Right lobe of liver (tissue), 6 donors: ENCODE data around the gene OR51B4. TPM values are rescaled to one million over a fixed set of nuclear protein-coding genes. Genes with fewer than 3 reads are reported as not detected.
"Not testable (repeated sequence)": the region's sequence is repeated elsewhere in the genome, so short reads cannot be mapped to it uniquely, and the experiment has no call there.

ENCODE experiments used
- ATAC-seq, 4 donors: fragments of 200-7000 bp; cut with Tn5 transposase; one replicate each; pipeline ENCODE4 v1.9.1; 2020; ENCODE audit warnings: mild to moderate bottlenecking in 4 of 4, moderate library complexity in 4 of 4
- DNase-seq, 3 donors: peaks; one replicate each; pipeline ENCODE4 v3.0.0-alpha.2; 2020
- H3K27ac ChIP-seq, 3 donors: fragments of 200-600 bp; one replicate each; pipeline ENCODE4 v1.8.0; 2022
- H3K27me3 ChIP-seq, 2 donors: fragments of 200-600 bp; one replicate each; pipeline ENCODE4 v1.8.0; 2022
- H3K36me3 ChIP-seq, 4 donors: fragments of 200-600 bp; sonication (generic) in 1 of 4; one replicate each; pipeline versions ENCODE4 v1.5.1 to v1.8.0; 2017 to 2022; ENCODE audit warnings: control low read depth in 1 of 4
- H3K4me1 ChIP-seq, 4 donors: fragments of 200-600 bp; sonication (generic) in 1 of 4; one replicate each; pipeline versions ENCODE4 v1.5.1 to v1.8.0; 2017 to 2022; ENCODE audit warnings: control low read depth in 1 of 4
- H3K4me3 ChIP-seq, 3 donors: fragments of 200-600 bp; one replicate each; pipeline ENCODE4 v1.8.0; 2022
- H3K9me3 ChIP-seq, 4 donors: fragments of 200-600 bp; sonication (generic) in 1 of 4; one replicate each; pipeline versions ENCODE4 v1.5.1 to v1.8.0; 2017 to 2022; ENCODE audit warnings: control low read depth in 1 of 4
- POLR2A ChIP-seq: fragments of 450-650 bp; IDR thresholded peaks from one replicate; pipeline ENCODE4 v1.6.1; 2017; ENCODE audit warnings: antibody characterized with exemption, mild to moderate bottlenecking
- WGBS: methylation state at CpG from one replicate; pipeline ENCODE4 v1.1.6; 2018; ENCODE audit warnings: low coverage, low lambda C conversion rate; ENCODE audit not compliant: insufficient coverage; ENCODE audit errors: missing lambda C conversion rate; 5-methylcytosine and 5-hydroxymethylcytosine counted together
- intact Hi-C, 2 donors: fragments of 100-400 bp; cut with DNase I; formaldehyde crosslinking; loops; one replicate each; pipeline versions ENCODE4 v1.11.2 to v1.14.1; 2022
- total RNA-seq, 6 experiments: library from RNA; depleted of rRNA in 2 of 6; stranded (reverse); fragments of >200 nt in 2 of 6; fragmentation: NEBNext Ultra II Directional in 3 of 6; extraction: Animal tissue kit (Norgen Biotek cat#: 25700) in 3 of 6; gene quantifications; one replicate each; pipeline versions ENCODE4 v1.1.0 to v1.2.4, GENCODE V29; 2016 to 2023
- TF ChIP-seq, protein P1 (sequence below), 4 donors: fragments of 200-600 bp in 3 of 4; fragments of 450-650 bp in 1 of 4; IDR thresholded peaks; one replicate each; pipeline versions ENCODE4 v1.5.1 to v1.8.0; 2016 to 2022; ENCODE audit warnings: antibody characterized with exemption in 4 of 4, mild to moderate bottlenecking in 2 of 4
- donor health status: DM: no; HTN: yes; CAD: no.
- donor health status: DM: no; HTN: no; CAD: no.
- donor health status: DM: no; HTN: no; CAD: no.
- donor health status: DM: no; HTN: yes; CAD: no.
- donor health status: DM: no; HTN: yes; CAD: no.

OR51B4 gene
- total RNA-seq, 6 experiments from 2014 or later, result not detected

DNA sequence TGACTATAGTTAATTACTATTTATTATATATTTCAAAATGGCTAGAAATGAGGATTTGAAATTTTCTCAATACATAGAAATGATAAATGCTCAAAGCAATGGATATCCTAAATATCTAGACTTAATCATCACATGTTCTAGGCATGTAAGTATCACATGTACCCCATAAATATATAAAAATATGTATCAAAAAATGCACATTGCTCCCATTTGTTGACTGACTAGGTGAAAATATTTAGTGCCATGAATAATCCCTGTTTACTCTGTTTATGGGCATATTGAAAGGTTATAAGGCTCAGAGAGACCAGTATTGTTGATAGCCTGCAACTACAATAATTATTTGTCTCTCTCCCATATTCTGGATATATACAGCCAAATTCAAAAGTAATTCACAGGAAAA, 35.1 kb downstream of the OR51B4 start:
- intact Hi-C loops, result no loop called here
- H3K27me3 ChIP-seq, result no peaks in the 10 kb centered on the region
- DNase-seq, result no peak
- ATAC-seq, result no peak
- H3K4me1 ChIP-seq, result no peaks in the 10 kb centered on the region
- H3K36me3 ChIP-seq, result no peaks in the 10 kb centered on the region
- H3K4me3 ChIP-seq, result no peak overlapping the region
- TF ChIP-seq POLR2A, result no peak
- TF ChIP-seq, protein P1, sequence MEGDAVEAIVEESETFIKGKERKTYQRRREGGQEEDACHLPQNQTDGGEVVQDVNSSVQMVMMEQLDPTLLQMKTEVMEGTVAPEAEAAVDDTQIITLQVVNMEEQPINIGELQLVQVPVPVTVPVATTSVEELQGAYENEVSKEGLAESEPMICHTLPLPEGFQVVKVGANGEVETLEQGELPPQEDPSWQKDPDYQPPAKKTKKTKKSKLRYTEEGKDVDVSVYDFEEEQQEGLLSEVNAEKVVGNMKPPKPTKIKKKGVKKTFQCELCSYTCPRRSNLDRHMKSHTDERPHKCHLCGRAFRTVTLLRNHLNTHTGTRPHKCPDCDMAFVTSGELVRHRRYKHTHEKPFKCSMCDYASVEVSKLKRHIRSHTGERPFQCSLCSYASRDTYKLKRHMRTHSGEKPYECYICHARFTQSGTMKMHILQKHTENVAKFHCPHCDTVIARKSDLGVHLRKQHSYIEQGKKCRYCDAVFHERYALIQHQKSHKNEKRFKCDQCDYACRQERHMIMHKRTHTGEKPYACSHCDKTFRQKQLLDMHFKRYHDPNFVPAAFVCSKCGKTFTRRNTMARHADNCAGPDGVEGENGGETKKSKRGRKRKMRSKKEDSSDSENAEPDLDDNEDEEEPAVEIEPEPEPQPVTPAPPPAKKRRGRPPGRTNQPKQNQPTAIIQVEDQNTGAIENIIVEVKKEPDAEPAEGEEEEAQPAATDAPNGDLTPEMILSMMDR (IDR thresholded peaks at IDR 0.05), result no peak
- no peak overlapping the region for H3K27ac ChIP-seq
- no peaks in the 10 kb centered on the region for H3K9me3 ChIP-seq

DNA sequence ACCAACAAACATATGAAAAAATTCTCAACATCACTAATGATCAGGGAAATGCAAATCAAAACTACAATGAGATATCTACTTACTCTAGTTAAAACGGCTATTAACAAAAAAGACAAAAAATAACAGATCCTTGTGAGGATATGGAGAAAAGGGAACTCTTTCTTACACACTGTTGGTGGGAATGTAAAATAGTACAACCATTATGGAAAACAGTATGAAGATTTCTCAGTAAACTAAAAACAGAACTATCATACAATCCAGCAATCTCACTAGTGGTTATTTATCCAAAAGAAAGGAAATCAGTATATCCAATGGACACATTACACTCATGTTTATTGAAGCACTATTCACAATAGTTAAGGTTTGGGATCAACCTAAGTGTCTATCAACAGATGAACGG, 35.9 kb downstream of the OR51B4 start:
- intact Hi-C loops, result no loop called here
- Histone ChIP-seq H3K9me3 (no peaks in the 10 kb centered on the region), H3K27ac (no peak overlapping the region), H3K4me1 (no peaks in the 10 kb centered on the region), H3K27me3 (no peaks in the 10 kb centered on the region), H3K4me3 (no peak overlapping the region), H3K36me3 (no peaks in the 10 kb centered on the region)
- ATAC-seq (no peak), DNase-seq (no peak)
- TF ChIP-seq POLR2A, result no peak
- TF ChIP-seq, protein P1 (IDR thresholded peaks at IDR 0.05), result no peak
- WGBS, result 34% methylated on average over 2 of the region's 2 CpGs

DNA sequence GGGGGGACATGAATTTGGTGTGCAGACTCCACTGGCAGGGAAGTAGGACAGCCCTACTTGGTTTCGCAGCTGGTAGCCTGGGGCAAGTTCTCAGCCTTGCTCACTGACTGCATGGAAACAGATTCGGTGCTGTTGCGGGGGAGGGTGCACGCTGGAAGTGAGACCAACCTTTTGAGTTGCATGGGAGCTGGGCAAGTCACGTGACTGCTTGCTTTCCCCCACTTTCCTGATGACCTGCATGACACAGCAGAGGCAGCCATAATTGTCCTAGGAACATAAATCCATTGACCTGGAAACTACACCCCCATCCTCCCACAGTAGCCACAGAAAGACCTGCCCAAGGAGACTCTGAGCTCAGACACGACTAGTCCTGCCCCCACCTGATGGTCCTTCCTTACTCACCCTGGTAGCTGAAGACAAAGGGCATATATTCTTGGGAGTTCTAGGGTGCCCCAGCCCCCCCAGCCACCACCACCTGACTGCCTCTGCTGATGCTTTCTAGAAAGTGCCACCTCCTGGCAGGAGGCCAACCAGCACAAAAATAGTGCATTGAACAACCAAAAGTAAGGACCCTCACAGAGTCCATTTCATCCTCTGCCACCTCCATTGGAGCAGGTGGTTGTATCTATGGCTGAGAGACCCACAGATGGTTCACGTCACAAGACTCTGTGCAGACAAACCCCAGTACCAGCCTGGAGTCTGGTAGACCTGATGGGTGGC, 43.0 kb downstream of the OR51B4 start:
- no peaks in the 10 kb centered on the region for H3K9me3 ChIP-seq
- WGBS, result 70% methylated on average over 5 of the region's 7 CpGs
- TF ChIP-seq, protein P1 (IDR thresholded peaks at IDR 0.05), result no peak
- TF ChIP-seq POLR2A, result no peak
- ATAC-seq (no peak), DNase-seq (no peak)
- H3K4me1 ChIP-seq, result no peaks in the 10 kb centered on the region
- no peaks in the 10 kb centered on the region for H3K27me3 ChIP-seq
- intact Hi-C loops, result no loop called here
- H3K36me3 ChIP-seq, result no peaks in the 10 kb centered on the region
- H3K4me3 ChIP-seq, result no peak overlapping the region
- no peak overlapping the region for H3K27ac ChIP-seq

DNA sequence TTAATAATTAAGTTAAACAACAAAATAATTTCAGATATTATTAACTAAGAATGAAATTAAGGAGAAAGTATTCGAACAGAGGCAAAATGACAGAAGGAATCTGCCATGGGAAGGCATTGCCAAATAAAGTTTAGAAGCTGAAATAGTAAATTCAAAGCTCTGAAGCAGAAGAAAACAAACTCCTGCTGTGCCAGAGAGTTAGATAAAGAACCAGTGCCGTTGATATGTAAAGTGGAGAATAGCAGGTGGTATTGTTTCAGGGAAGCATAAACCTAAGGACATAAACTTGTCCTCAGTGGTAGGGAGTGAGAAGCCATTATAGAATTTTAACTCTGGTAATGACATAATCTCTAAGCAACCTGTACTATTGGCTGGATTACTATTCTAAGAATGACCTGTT, 44.5 kb downstream of the OR51B4 start:
- intact Hi-C loops, result no loop called here
- Histone ChIP-seq H3K4me3 (no peak overlapping the region), H3K9me3 (no peaks in the 10 kb centered on the region), H3K27ac (no peak overlapping the region), H3K36me3 (no peaks in the 10 kb centered on the region), H3K4me1 (no peaks in the 10 kb centered on the region), H3K27me3 (no peaks in the 10 kb centered on the region)
- DNase-seq (no peak), ATAC-seq (no peak)
- 11% methylated on average over 2 of the region's 2 CpGs for WGBS
- no peak for TF ChIP-seq POLR2A
- TF ChIP-seq, protein P1 (IDR thresholded peaks at IDR 0.05), result no peak

DNA sequence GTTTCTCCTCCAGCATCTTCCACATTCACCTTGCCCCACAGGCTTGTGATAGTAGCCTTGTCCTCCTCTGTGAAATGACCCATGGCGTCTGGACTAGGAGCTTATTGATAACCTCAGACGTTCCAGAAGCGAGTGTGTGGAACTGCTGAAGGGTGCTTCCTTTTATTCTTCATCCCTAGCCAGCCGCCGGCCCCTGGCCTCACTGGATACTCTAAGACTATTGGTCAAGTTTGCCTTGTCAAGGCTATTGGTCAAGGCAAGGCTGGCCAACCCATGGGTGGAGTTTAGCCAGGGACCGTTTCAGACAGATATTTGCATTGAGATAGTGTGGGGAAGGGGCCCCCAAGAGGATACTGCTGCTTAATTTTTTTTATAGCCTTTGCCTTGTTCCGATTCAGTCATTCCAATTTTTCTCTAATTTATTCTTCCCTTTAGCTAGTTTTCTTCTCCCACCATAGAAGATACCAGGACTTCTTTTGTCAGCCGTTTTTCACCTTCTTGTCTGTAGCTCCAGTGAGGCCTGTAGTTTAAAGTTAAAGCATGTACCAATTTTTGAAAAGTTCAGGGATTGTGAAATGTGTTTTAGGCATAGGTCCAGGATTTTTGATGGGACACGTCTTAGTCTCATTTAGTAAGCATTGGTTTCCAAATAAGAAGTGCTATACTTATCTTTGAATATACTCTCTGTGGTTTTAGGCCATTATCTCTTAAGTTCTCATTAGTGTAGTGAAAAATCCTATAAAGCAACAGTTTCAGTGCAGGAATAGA, 46.9 kb downstream of the OR51B4 start, which contains the start of gene HBG2:
TSS of gene HBG2 (minus strand) at position 136 of the 768 bp plus-strand sequence. CDS start at position 83, 53 bp downstream.
- 40% methylated on average over 4 of the region's 9 CpGs for WGBS
- DNase-seq, H3K36me3 ChIP-seq, ATAC-seq, H3K4me1 ChIP-seq, H3K27me3 ChIP-seq, H3K4me3 ChIP-seq, H3K27ac ChIP-seq, intact Hi-C loops, H3K9me3 ChIP-seq: not testable (repeated sequence)

DNA sequence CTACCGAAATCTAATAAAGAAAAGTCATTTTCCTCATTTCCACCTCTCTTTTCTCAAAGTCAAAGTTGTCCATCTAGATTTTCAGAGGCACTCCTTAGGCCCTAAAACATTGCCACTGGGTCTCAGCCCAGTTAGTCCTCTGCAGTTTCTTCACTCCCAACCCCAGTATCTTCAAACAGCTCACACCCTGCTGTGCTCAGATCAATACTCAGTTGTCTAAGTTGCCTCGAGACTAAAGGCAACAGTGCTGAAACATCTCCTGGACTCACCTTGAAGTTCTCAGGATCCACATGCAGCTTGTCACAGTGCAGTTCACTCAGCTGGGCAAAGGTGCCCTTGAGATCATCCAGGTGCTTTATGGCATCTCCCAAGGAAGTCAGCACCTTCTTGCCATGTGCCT, 47.7 kb downstream of the OR51B4 start:
- H3K9me3 ChIP-seq, H3K27ac ChIP-seq, H3K4me1 ChIP-seq, intact Hi-C loops, DNase-seq, H3K27me3 ChIP-seq, H3K4me3 ChIP-seq, ATAC-seq, H3K36me3 ChIP-seq: not testable (repeated sequence)
- WGBS, result 38% methylated on average over 2 of the region's 2 CpGs

DNA sequence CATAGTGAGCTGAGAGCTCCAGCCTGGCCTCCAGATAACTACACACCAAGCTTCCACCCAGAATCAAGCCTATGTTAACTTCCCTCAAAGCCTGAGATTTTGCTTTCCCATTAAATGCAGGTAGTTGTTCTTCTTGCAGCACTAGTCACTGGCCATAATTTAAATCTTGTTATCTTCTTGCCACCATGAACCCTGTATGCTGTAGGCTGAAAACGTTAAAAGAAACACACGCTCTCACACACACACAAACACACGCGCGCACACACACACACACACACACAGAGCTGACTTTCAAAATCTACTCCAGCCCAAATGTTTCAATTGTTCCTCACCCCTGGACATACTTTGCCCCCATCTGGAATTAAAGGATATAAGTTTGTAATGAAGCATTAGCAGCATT, 48.3 kb downstream of the OR51B4 start:
- not testable (repeated sequence) for DNase-seq

More for the DNA sequence above, 48.3 kb downstream of the OR51B4 start:
- H3K27me3 ChIP-seq, ATAC-seq, H3K4me3 ChIP-seq, H3K27ac ChIP-seq, H3K4me1 ChIP-seq, intact Hi-C loops, H3K9me3 ChIP-seq, H3K36me3 ChIP-seq: not testable (repeated sequence)
- 43% methylated on average over 1 of the region's 5 CpGs for WGBS
